HPDE6-E6E7 (cell line): ENCODE data around the gene ARFGEF2.
"Not testable (repeated sequence)": the region's sequence is repeated elsewhere in the genome, so short reads cannot be mapped to it uniquely, and the experiment has no call there.

Experiments used
- DNase-seq: peaks from one replicate; pipeline ENCODE4 v3.0.0; 2011; ENCODE audit warnings: missing footprints; ENCODE audit errors: extremely low spot score

The ARFGEF2 gene

DNA sequence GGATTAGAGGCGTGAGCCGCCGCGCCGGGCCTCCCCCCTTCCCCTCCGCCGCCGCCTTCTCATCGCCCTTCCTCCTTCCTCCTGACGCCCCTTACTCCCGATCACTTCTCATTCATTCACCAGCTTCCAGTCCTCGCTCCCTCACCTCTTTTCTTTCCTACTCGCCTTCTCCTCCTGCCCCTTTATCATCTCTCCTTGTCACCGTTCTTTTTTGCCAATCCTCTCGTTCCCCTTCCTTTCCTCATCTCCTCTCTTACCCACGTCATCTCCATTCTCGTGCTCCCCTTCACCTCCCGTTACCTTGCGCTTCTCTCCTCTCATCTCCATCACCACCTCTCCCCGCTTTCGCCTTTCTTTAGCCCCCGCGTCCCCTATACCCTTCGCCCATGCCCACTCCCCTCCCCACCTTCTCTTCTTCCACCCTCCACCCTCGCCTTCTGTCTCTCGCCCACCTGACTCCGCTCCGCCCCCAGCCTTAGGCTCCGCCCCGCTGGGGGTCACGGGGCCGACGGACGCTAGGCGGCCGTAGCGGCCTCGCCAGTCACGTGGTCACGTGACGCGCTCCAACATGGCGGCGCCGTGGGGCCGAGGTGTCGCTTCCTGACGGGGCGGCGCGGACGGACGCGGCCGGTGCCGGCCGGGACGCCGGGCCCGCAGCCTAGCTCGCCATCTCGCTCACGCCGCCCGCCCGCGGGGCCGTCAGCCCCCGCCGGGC lies at the start of gene ARFGEF2:
Gene ARFGEF2 (plus strand): TSS at position 544 of the 715 bp plus-strand sequence. CDS start 179 bp downstream, outside the sequence.
- DNase-seq, result peak; percentile 98

- no peak for DNase-seq
These were observed 46.1 kb upstream of the ARFGEF2 start for GRCh38 chr20:48875233-48875913.

GRCh38 chr20:48875914-48876240 lies 45.6 kb upstream of the ARFGEF2 start:
- DNase-seq, result no peak

GRCh38 chr20:48877304-48877703 lies 44.2 kb upstream of the ARFGEF2 start:
- DNase-seq, result no peak

GRCh38 chr20:48878534-48879248 lies 42.8 kb upstream of the ARFGEF2 start:
- no peak for DNase-seq

- no peak for DNase-seq
These were observed 41.8 kb upstream of the ARFGEF2 start for GRCh38 chr20:48879612-48880245.

DNA sequence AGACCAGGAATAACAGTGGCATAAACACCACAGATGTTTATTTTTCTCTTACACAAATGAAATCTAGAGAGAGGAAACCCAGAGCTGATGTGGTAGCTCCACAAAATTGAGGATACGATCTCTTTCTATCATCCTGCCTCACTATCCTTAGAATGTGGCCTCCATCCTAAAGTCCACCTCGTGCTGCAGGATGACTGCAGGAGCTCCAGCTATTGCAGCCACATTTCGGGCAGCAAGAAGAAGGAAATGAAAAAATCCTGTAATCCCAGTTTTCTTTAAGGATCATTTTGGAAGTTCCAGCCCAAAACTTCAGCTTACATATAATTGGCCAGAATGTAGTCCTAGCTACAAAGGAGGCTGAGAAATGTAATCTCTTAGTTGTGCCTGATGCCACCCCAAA lies 41.2 kb upstream of the ARFGEF2 start:
- no peak for DNase-seq

- no peak for DNase-seq
These were observed 40.4 kb upstream of the ARFGEF2 start for GRCh38 chr20:48880981-48881657.

DNA sequence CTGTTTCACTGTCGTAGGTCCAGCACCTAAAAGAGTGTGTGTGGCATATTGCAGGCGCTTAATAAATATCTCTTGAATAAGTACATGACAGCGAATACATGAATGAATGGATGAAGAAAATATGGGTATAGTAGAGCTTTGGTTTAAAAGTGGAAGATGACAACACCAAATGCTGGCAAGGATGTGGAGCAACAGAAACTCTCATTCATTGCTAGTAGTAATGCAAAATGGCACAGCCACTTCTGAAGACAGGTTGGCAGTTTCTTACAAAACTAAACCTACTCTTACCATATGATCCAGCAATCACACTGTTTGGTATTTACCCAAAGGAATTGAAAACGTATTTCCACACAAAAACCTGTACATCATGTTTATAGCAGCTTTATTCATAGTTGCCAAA lies 36.3 kb upstream of the ARFGEF2 start:
- DNase-seq, result no peak

- DNase-seq, result no peak
These were observed 35.3 kb upstream of the ARFGEF2 start for GRCh38 chr20:48886194-48886593.

DNA sequence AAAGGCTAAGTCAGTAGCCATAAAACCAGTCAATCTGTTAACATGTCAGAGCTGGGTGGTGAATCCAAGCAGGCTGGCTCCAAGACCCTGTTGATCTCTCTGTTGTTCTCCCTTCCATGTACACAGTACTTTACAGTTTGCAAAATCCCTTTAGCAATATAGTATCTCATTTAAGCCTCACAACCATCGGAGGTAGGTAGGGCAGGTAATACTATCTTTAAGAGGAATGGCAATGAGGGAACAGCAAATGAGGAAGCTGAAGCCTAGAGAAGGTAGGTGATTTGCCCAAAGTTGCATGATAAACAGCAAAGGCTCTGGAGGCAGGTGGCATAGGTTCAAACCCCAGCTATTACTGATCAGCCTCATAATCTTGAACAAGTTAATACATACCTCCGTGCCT lies 34.7 kb upstream of the ARFGEF2 start:
- DNase-seq, result no peak

GRCh38 chr20:48888517-48888916 lies 33.0 kb upstream of the ARFGEF2 start:
- DNase-seq, result not testable (repeated sequence)

GRCh38 chr20:48889140-48889790 lies 32.2 kb upstream of the ARFGEF2 start:
- DNase-seq, result no peak

DNA sequence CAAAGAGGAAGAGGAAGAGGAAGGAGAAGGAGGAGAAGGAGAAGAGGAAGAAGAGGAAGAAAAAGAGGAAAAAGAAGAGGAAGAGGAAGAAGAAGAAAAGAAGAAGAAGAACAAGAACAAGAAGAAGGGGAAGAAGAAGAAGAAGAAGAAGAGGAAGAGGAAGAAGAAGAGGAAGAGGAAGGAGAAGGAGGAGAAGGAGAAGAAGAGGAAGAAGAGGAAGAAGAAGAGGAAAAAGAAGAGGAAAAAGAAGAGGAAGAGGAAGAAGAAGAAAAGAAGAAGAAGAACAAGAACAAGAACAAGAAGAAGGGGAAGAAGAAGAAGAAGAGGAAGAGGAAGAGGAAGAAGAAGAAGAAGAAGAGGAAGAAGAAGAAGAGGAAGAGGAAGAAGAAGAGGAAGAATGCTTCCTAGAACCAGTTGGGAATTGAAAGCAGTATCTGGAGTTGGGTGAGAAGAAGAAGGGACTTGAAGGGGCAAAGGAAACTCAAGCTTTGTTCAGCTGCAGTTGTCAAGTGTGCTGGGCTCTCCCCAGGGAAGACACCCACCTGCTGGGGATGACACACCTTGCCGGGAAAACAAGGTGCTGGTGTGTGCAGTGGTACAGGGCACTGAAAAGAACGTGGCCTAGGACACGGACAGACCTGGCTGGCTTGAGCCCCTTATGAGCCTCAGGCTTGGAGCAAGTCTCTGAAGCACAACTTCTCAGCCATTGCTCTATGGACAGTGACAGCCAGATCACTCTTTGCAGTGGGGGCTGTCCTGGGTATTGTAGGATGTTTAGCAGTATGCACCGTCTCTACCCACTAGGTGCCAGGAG lies 30.1 kb upstream of the ARFGEF2 start:
- DNase-seq, result no peak

- no peak for DNase-seq
These were observed 29.5 kb upstream of the ARFGEF2 start for GRCh38 chr20:48892049-48892470.

GRCh38 chr20:48892891-48893290 lies 28.6 kb upstream of the ARFGEF2 start:
- no peak for DNase-seq

- DNase-seq, result no peak
These were observed 28.1 kb upstream of the ARFGEF2 start for GRCh38 chr20:48893374-48893773.

DNA sequence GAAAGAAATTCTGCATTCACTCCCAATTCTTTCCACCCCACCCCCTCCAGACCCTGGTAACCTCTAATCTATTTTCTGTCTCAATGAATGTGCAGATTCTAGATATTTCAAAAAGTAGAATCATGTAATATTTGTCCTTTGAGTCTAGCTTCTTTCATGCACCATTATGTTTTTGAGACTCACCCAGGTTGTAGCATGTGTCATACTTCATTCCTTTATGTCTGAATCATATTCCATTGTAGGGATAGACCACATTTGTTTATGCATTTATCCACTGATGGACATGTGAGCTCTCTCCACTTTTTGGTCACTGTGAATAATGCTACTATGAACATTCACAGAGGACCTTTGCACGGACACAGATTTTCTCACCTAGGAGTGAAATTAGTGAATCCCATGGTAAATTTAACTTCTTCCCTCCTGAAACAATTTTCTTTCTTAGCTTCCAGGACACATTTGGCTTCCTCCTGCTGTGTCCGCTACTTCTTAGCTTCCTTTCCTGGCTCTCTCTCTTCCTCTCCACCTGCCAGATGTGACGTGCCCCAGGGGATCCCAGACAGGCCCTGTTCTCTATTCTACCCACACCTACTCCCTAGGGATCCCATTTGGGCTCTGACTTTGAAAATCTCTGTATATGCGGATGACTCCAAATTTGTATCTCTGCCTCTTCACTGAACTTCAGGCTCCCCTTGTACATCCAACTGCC lies 24.1 kb upstream of the ARFGEF2 start:
- peak; percentile 91 for DNase-seq

DNA sequence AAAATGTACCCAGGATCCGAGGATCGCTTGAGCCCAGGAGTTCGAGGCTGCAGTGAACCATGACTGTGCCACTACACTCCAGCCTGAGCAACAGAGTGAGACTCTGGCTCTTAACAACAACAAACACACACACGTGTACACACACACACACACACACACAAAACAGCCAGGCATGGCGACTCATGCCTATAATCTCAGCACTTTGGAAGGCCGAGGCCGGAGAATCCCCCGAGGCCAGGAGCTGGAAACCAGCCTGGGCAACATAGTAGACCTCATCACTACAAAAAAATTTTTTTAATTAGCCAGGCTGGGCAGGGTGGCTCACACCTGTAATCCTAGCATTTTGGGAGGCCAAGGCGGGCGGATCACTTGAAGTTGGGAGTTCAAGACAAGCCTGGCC lies 23.3 kb upstream of the ARFGEF2 start:
- no peak for DNase-seq
